ENCODE results near the gene UBE2J2.

UBE2J2 gene

DNA sequence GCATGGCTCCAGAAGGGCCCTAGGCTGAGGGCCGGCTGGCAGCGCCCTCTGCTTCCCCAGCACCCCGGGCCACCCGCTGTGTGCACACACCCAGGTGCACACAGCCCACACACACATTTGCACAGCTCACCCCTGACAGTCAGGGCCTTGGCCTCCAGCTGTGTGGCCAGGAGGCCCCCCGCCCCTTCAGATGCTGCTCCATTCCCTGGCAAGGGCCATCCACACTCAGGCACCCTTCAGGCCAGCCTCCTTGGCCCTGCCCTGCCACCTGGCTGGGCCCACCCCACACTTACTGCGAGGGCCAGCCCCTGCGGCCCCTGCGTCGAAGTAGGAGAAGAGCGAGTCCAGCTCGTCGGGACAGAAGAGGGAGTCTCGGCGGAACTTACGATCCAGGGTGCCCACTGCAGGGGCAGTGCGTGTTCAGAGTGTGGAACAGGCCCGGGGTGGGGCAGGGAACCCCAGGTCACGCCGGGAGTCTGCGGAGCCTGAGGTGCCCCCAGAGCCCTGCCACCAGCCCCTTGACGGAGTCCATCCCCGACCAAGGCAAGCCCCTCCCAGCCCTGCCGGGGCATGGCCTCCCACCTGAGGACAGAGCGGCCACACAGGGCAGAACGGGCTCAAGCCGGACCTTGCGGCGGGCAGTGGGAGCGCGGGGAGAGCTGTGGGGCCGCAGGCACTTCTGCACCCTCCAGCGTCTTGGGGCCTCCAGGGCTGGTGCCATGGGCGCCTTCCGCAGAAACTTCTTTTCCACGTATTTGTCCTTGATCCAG, 21.7 kb upstream of the UBE2J2 start:
- no peak for DNase-seq (ENCODE audit: low spot score)

DNA sequence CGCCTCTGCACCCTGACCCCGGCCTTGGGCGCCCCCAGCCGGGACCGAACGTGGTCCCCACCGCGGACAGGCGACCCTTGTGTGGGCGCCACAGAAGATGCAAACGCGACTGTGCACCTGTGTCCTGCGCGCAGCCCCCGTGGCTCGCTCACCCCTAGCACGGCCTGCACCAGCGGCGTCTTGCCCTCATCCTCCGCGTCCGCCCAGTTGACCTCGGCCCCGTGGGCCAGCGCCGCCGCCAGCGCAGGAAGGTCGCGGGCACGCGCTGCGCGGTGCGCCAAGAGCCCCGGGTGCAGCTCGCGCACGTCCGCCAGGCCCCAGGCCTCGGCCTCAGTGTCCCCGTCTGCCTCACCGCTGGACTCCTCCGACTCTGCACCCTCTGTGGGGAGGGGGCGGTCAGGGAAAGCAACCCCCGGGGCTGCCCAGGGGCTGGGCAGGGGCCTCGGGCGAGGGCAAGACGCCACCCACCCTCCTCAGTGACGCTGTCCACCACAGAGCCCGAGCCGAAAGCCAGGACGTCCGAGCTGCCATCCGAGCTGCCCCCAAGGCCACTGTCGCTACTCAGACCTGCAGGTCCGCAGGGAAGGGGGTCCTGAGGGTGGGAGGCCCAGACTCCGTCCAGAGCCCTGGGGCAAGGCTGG, 20.7 kb upstream of the UBE2J2 start:
- DNase-seq (ENCODE audit: low spot score): no peak

DNA sequence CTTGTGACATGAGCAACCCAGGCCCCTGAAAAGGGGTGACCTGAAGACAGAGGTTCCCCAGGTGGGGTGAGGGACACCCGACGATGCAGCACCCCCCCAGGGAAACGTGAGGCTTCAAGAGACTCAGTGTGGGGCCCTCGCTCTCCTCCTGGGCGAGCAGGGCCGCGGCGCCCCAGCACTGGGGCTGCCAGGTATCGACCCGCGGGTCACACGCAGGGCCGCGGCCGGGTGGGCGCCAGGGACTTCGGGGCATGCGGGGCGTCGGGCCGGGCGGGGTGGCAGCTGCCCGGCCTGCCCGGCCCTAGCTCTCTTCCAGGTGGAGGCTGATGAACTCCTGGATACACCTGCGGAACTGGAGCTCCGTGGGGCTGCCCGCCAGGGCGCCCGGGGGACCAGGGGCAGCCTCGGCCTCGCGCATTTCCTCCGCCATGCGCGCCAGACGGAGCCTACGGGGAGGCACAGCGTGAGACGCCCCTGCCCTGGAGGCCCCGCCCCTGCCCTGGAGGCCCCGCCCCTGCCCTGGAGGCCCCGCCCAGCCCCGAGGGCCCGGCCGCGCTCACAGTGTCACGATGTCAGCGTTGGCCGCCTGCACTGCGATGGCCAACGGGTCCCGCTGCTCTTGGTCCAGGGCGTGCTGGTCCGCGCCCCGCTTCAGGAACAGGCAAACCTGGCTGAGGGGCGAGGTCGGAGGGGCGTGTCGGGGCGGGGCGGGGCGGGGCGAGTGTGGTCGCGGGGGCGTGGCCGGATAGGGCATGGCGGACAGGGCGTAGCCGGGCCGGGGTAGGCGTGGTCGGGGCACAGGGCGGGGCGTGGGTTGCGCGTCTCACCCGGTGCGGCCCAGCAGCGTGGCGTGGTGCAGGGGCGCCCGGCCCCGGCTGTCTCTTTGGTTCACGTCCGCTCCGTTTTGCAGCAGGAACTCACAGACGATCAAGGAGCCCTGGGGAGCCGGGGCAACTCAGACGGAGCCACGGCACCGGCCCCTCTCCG, 19.9 kb upstream of the UBE2J2 start:
- DNase-seq (ENCODE audit: low spot score): no peak

DNA sequence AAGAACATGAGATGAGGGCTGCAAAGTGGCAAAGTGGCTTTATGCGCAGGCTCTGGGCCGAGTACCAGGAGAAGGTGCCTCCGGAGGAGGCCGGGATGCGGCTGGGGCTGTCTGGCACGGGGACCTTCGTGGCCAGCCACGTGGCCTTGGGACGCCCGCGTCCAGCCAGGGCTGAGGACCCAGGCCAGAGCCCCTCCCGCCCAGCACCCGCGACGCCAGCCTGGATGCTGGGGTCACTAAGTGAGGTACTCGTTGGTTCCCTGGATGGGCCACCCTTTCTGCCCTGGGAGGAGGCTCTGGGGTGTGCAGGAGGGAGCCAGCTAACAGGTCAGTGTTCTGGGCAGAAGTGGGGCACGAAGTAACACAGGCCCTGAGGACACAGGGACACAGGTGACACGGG, 19.2 kb upstream of the UBE2J2 start:
- DNase-seq (ENCODE audit: low spot score): no peak

DNA sequence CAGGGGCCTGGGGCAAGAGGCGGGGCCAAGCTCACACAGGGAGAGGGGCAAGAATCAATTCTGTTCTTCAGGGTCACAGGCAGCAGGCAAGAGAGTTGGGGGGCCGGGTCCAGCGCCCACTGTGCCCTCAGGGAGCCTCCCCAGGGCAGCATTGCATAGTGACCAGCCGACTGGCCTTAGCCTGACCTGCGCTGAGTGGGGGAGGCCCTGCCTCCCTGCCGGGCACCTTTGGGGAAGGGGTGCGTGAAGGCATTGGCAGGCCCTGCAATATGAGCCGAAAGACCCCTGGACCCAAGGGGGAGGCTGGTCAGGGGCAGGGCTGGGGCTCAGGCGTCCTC, 18.8 kb upstream of the UBE2J2 start:
- DNase-seq (ENCODE audit: low spot score): no peak

DNA sequence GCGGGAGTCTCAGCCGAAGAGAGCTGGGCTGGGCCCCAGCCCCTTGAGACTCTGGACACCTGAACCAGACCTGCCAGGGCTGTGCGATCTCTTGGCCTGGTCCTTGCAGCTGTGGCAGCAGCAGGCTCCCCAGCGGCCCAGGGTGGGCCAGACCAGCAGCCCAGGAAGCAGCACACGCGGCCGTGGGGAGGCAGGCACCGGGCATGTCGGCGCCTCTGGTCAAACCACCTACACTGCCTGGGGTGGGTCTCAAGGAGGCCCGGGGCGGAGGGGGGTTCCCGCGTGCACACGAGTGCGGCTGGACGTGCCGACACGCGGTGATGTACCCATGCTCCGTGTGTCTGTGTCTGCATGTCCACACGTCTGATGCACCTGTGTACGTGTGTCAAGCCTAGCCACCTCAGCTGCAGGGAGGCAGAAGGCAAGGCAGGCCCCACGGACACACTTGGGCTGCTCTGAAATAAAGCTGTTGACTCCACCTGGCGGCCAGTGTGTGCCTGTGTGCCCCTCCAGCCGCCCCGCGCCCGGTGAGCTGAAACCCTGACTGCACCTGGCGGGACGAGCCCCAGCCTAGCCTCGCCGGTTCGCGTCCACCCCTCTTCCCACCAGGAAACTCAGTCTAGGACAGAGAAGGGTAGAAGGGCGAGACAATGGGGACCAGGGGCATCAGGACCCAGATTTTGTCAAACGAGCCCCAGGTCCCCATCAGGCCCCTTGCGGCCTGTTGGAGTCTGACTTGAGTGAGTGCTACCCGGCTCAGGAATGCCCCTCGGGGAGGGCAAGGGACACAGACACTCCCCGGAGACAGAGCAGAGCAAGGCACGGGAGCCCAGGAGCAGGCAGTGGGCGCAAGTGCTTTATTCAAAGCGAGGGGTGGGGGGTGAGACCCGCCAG, 18.1 kb upstream of the UBE2J2 start:
- DNase-seq (ENCODE audit: low spot score): peak; percentile 78

DNA sequence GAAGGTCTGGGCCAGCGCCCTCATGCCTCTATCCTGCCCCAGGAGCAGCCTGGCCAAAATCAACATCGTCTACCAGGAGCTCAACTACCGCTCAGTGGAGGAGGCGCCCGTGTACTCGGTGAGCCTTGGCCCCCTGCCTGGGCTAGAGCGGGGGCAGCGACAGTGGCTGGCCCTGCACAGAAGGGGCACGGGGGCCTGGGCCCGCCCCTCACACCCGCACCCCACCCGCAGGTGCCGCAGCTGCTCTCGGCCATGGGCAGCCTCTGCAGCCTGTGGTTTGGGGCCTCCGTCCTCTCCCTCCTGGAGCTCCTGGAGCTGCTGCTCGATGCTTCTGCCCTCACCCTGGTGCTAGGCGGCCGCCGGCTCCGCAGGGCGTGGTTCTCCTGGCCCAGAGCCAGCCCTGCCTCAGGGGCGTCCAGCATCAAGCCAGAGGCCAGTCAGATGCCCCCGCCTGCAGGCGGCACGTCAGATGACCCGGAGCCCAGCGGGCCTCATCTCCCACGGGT, 17.4 kb upstream of the UBE2J2 start:
- DNase-seq (ENCODE audit: low spot score): no peak

DNA sequence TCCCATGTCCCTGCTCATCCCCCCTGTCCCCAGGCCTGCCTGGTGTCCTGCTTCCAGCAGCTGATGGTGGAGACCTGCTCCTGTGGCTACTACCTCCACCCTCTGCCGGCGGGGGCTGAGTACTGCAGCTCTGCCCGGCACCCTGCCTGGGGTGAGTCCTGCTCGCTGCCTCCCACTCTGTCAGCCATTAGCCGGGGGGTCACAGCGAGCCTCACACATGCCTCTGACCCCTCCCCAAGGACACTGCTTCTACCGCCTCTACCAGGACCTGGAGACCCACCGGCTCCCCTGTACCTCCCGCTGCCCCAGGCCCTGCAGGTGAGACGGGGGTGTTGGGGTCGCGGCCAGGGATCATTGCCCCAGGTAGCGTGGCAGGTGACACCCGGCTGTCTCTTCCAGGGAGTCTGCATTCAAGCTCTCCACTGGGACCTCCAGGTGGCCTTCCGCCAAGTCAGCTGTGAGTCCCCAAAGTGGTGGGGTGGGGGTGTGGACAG, 16.6 kb upstream of the UBE2J2 start:
- peak; percentile 76 for DNase-seq (ENCODE audit: low spot score)

DNA sequence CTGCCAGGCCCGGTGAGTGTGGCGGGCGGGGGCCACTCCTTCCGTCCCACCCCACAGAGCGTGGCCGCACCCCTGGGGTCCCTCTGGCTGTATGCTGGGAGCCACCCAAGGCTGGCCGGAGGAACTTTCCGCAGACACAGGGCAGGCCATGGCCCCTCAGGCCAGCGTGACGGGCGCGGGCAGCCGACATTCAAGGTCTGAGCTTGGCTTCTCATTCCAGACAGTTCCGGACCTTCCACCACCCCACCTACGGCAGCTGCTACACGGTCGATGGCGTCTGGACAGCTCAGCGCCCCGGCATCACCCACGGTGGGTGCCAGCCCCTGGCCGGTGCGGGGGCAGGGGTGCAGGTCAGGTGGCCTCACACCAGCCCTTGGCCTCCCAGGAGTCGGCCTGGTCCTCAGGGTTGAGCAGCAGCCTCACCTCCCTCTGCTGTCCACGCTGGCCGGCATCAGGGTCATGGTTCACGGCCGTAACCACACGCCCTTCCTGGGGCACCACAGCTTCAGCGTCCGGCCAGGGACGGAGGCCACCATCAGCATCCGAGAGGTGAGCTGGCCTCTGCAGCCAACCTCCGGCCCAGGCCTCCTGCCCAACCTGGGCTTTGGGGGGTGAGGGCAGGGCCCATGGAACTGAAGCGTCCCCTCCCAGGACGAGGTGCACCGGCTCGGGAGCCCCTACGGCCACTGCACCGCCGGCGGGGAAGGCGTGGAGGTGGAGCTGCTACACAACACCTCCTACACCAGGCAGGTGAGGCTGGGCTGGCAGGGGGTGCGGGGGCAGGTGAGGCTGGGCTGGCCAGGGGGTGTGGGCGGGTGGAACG, 13.8 kb upstream of the UBE2J2 start:
- DNase-seq (ENCODE audit: low spot score): no peak

DNA sequence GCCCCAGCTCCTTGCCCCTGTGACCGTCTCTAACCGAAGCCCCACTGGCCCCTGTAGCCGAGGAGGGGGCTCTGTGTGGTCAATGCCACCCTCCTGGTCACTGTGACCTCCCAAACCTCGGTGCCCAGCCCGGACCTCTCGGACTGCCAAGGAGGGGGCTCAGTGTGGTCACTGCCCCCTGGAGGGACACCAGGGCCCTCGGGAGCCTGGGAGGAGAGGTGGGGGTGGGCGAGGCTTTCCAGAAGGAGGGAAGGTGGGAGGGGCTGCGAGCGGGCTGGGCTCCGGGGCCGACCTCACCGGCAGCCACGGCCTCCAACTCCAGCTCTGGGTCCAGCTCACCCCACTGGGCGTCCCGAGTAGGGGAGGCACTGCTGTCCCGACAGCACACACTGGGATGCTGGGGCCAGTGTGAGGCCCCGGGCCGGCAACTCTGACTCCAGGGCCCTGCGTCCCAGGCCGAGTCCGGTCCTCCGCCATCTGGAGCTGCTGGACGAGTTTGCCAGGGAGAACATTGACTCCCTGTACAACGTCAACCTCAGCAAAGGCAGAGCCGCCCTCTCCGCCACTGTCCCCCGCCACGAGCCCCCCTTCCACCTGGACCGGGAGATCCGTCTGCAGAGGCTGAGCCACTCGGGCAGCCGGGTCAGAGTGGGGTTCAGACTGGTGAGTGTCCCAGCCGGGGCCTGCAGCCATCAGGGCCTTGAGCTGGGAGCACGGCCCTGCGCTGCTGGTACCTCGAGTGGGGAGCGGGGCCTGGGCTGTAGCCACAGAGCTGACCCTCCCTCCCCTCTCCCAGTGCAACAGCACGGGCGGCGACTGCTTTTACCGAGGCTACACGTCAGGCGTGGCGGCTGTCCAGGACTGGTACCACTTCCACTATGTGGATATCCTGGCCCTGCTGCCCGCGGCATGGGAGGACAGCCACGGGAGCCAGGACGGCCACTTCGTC, 12.9 kb upstream of the UBE2J2 start:
- DNase-seq (ENCODE audit: low spot score): no peak

DNA sequence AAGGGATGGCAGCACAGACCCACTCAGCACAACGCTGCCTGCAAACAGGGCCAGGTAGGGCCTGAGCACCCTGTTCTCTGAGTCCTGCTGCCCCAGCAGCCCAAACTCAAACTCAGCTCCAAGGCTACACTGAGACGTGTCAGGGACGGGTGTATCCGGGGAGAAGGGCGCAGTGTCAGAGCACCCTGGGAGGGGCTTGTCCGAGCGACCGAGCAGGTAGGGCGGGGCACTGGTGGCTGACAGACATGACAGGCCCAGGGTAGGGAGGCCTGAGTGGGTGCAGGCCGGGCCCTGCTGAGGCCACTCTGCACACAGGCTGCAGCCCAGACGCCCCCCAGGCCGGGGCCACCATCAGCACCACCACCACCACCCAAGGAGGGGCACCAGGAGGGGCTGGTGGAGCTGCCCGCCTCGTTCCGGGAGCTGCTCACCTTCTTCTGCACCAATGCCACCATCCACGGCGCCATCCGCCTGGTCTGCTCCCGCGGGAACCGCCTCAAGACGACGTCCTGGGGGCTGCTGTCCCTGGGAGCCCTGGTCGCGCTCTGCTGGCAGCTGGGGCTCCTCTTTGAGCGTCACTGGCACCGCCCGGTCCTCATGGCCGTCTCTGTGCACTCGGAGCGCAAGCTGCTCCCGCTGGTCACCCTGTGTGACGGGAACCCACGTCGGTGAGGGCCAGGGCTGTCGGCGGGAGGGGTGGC, 12.1 kb upstream of the UBE2J2 start:
- DNase-seq (ENCODE audit: low spot score): peak; percentile 45

DNA sequence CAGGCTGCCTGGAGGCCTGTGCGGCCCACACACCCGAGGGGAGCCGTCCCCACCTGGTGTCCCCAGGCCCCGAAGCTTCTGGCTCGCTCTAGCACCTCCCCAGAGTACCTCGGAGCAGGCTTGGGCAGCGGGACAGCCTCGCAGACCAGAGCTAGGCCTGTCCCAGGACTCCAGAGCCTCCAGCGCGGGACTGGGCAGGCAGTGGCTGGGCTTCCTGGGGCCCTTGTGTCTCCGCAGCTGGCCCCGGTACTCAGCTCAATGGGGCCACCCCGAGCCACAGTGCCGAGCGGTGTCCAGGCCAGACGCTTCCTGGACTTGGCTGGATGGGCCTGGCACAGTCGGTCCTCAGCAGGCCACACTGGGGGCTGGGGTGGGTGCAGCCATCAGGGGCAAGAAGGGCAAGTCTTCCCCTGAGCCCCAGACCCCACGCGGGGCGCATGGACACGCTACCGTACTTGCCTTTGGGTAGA, 11.5 kb upstream of the UBE2J2 start:
- DNase-seq (ENCODE audit: low spot score): no peak

DNA sequence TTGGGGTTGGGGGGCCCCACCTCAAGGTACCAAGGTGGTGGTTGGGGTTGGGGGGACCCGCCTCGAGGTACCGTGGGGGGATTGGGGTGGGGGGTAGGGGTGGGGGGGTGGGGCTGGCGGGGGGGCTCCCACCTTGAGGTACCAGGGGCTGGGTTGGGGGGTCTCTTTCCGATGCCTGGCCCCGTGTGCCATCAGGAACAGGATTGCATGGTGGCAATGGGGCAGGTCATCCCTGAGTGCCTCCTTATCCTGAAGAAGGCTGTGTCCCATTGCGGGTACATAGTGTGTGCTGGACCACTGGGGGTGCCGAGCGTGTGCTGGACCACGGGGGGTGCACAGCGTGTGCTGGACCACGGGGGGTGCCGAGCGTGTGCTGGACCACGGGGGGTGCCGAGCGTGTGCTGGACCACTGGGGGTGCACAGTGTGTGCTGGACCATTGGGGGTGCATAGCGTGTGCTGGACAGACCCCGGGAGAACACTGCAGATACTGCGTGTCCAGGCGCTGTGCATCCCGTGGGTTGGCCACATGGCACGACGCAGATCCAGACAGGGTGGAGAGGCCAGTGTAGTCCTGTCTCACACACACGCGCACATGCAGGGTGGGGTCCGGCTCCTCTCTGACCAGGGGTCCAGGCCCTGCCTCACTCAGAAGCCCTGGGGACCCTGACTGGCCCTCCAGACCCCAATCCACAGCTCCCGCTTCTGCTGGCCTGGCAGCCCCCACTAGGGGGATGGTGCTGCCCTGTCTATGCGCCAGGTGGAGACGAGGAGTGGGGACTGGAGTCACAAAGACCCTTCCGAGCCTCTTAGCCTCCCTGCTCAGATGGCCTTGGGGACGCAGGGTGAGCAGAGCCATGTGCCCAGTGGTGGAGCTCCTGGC, 10.8 kb upstream of the UBE2J2 start:
- peak; percentile 17 for DNase-seq (ENCODE audit: low spot score)

DNA sequence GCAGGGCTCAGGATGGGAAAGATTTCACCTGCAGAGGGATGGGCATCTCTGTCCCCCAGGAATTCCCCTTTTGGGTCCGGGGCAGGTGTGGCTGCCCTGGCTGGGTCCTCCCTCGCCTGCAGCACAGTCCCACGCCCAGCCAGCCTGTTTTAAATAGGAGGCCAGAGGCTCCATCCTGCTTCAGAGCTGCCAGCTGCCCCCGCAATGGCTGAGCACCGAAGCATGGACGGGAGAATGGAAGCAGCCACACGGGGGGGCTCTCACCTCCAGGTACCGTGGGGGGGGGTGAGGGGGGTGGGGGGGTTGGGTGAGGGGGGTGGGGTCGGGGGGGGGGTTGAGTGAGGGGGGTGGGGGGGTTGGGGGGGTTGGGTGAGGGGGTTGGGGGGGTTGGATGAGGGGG, 10.2 kb upstream of the UBE2J2 start:
- DNase-seq (ENCODE audit: low spot score): peak; percentile 67

DNA sequence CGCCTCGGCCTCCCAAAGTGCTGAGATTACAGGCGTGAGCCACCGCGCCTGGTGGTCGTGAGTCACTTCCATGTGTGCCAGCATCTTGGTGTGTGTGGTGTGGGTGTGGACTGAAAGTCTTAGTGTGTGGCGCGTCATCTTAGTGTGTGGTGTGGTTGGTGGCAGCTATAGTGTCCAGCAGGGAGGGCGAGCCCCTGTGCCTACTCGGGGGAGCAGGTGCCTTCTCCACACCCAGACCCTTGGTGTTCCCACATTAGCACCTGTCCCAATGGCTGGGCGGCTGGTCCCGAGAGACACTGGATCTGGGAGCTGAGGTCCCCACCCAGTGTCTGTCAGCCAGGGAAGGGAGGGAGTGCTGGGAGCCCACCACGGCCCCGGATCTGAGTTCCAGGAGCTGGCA, 9.3 kb upstream of the UBE2J2 start:
- DNase-seq (ENCODE audit: low spot score): no peak

DNA sequence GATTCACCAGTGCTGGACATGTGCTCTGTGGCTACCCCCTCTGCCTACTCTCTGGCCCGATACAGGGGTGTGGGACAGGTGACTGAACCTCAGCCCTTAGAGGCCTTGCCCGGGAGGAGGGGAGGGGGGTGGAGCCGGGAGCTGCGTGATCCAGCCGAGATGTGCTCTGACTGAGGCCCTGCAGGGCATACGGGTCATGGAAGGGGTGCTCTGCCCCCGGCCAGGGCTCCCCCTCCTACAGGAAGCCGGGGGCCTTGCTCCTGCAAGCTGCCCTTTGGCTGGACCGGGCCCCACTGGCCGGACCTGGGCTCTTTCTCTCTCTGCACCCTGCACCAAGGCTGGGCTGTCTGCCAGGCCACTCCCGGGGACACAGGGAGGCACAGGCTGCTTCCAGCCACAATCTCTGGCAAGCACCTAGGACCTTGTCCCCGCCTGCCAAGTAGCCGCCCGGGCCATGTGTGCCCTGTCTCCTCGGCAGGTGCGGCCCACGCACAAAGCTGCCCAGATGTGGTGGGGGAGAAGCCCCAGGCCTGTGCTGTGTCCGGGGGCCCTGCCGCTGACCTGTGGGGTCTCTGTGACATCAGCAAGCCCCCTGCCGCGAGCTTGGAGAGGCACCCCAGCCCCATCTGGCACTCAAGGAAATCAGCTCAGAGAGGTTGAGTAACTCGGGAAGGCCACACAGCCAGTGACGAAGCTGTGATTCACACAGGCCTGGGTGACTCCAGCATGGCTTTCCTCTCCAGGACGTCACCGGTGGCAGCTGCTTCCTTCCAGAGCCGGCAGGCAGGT, 8.1 kb upstream of the UBE2J2 start:
- DNase-seq (ENCODE audit: low spot score): peak; percentile 25

All from NAMALWA (cell line).